Loucy (cell line): ENCODE data around the gene ZBTB11.
"Not testable (repeated sequence)": the region's sequence is repeated elsewhere in the genome, so short reads cannot be mapped to it uniquely, and the experiment has no call there.

ENCODE experiments used
- H2AFZ ChIP-seq: fragments of 200-600 bp; sonication (generic); 2 replicates; pipeline ENCODE4 v1.6.0; 2016; ENCODE audit warnings: antibody characterized with exemption, mild to moderate bottlenecking, low read length, moderate library complexity
- H3F3A ChIP-seq: fragments of 200-600 bp; 2 replicates; pipeline ENCODE4 v1.6.0; 2016; ENCODE audit warnings: antibody characterized with exemption, low read depth, mild to moderate bottlenecking
- H3K27me3 ChIP-seq: fragments of 200-600 bp; sonication (generic); 2 replicates; pipeline ENCODE4 v1.6.1; 2014; ENCODE audit warnings: low read length, mild to moderate bottlenecking; ENCODE audit not compliant: insufficient read depth, poor library complexity, severe bottlenecking
- H3K36me3 ChIP-seq: fragments of 200-600 bp; sonication (generic); 2 replicates; pipeline ENCODE4 v1.6.1; 2016; ENCODE audit warnings: low read length; ENCODE audit not compliant: insufficient read depth
- H3K4me1 ChIP-seq: fragments of 200-600 bp; sonication (generic); 2 replicates; pipeline ENCODE4 v1.5.1; 2014; ENCODE audit warnings: low read length, mild to moderate bottlenecking; ENCODE audit not compliant: insufficient read depth, poor library complexity, severe bottlenecking
- H3K4me2 ChIP-seq: fragments of 200-600 bp; sonication (generic); 2 replicates; pipeline ENCODE4 v1.6.0; 2014; ENCODE audit warnings: antibody characterized with exemption, low read length, low read depth, mild to moderate bottlenecking; ENCODE audit not compliant: poor library complexity, severe bottlenecking
- H3K4me3 ChIP-seq: fragments of 200-600 bp; sonication (generic); 2 replicates; pipeline ENCODE4 v1.5.1; 2014; ENCODE audit warnings: low read length, mild to moderate bottlenecking, mixed read lengths; ENCODE audit not compliant: poor library complexity, severe bottlenecking
- H3K79me2 ChIP-seq: fragments of 200-600 bp; sonication (generic); 2 replicates; pipeline ENCODE4 v1.6.1; 2014; ENCODE audit warnings: low read length; ENCODE audit not compliant: insufficient read depth
- H3K9ac ChIP-seq: fragments of 200-600 bp; sonication (generic); 2 replicates; pipeline ENCODE4 v1.6.0; 2014; ENCODE audit warnings: mild to moderate bottlenecking, low read depth, low read length, moderate library complexity; ENCODE audit not compliant: poor library complexity, severe bottlenecking
- H3K9me2 ChIP-seq: fragments of 200-600 bp; sonication (generic); replicated peaks from 2 replicates; pipeline ENCODE4 v1.6.1; 2016; ENCODE audit warnings: low read depth, low read length, mixed read lengths
- H3K9me3 ChIP-seq: fragments of 200-600 bp; sonication (generic); 2 replicates; pipeline ENCODE4 v1.6.1; 2014; ENCODE audit warnings: mild to moderate bottlenecking, antibody characterized with exemption, low read length, low read depth; ENCODE audit not compliant: insufficient read depth
- H4K20me1 ChIP-seq: fragments of 200-600 bp; sonication (generic); 2 replicates; pipeline ENCODE4 v1.6.0; 2014; ENCODE audit warnings: antibody characterized with exemption, low read length, mild to moderate bottlenecking; ENCODE audit not compliant: insufficient read depth, poor library complexity, severe bottlenecking
- EZH2phosphoT487 ChIP-seq: fragments of 200-600 bp; IDR thresholded peaks from 2 replicates; pipeline ENCODE4 v1.6.1; 2018; ENCODE audit warnings: antibody characterized with exemption, mild to moderate bottlenecking, moderate library complexity, borderline replicate concordance
- TF ChIP-seq, protein P1 (sequence below): fragments of 200-600 bp; sonication (generic); conservative IDR thresholded peaks from 2 replicates; pipeline ENCODE4 v1.5.1; 2014; ENCODE audit warnings: mild to moderate bottlenecking, antibody characterized with exemption, low read length

The ZBTB11 gene

GRCh38 chr3:101642441-101642840 lies 34.5 kb downstream of the ZBTB11 start:
- H3K9ac ChIP-seq, result no peak overlapping the region
- no peaks in the 10 kb centered on the region for H3K79me2 ChIP-seq
- no peak overlapping the region for H3K4me3 ChIP-seq

DNA sequence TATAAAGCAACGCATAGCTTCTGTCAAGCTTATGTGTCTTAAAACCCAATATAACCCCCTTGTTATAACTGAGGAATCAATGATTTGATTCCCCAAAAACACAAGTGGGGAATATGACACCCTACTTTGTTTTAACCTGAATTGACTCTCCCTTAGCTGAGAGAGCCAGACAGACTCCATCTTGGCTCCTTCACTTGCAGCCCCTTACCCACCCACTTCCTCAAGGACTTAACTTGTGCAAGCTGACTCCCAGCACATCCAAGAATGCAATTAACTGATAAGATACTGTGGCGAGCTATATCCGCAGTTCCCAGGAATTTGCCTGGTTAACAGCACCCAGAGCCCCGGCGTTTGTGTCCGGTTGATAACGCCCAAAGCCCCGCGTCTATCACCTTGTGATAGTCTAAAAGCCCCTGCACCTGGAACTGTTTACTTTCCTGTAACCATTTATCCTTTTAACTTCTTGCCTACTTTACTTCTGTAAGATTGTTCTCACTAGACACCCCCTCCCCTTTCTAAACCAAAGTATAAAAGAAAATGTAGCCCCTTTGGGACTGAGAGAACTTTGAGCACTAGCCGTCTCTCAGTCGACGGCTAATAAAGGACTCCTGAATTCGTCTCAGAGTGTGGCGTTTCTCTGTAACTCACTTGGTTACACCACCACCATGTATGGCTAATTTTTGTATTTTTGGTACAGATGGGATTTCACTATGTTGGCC lies 35.4 kb downstream of the ZBTB11 start:
- H3K36me3 ChIP-seq, H3K9me3 ChIP-seq, H3K79me2 ChIP-seq, H3K9me2 ChIP-seq, H3K4me3 ChIP-seq, H3K9ac ChIP-seq, H2AFZ ChIP-seq, H3K27me3 ChIP-seq, H4K20me1 ChIP-seq, H3F3A ChIP-seq, H3K4me2 ChIP-seq: not testable (repeated sequence)
- H3K4me1 ChIP-seq, result peaks cover 17% of the 10 kb centered on the region

More at GRCh38 chr3:101642441-101642840, 34.5 kb downstream of the ZBTB11 start:
- Histone ChIP-seq H3K4me2 (no peak overlapping the region), H3F3A (no peaks in the 10 kb centered on the region), H3K9me2 (no peaks in the 10 kb centered on the region), H3K36me3 (no peaks in the 10 kb centered on the region), H3K27me3 (no peaks in the 10 kb centered on the region), H3K9me3 (no peaks in the 10 kb centered on the region), H4K20me1 (no peaks in the 10 kb centered on the region), H2AFZ (no peak overlapping the region), H3K4me1 (peaks cover 17% of the 10 kb centered on the region)
- no peak for TF ChIP-seq EZH2phosphoT487
- TF ChIP-seq, protein P1, sequence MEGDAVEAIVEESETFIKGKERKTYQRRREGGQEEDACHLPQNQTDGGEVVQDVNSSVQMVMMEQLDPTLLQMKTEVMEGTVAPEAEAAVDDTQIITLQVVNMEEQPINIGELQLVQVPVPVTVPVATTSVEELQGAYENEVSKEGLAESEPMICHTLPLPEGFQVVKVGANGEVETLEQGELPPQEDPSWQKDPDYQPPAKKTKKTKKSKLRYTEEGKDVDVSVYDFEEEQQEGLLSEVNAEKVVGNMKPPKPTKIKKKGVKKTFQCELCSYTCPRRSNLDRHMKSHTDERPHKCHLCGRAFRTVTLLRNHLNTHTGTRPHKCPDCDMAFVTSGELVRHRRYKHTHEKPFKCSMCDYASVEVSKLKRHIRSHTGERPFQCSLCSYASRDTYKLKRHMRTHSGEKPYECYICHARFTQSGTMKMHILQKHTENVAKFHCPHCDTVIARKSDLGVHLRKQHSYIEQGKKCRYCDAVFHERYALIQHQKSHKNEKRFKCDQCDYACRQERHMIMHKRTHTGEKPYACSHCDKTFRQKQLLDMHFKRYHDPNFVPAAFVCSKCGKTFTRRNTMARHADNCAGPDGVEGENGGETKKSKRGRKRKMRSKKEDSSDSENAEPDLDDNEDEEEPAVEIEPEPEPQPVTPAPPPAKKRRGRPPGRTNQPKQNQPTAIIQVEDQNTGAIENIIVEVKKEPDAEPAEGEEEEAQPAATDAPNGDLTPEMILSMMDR, result no peak

GRCh38 chr3:101640256-101640655 lies 36.7 kb downstream of the ZBTB11 start:
- no peak for TF ChIP-seq EZH2phosphoT487
- TF ChIP-seq, protein P1, result no peak
- Histone ChIP-seq H3K79me2 (no peaks in the 10 kb centered on the region), H4K20me1 (no peaks in the 10 kb centered on the region), H3F3A (no peaks in the 10 kb centered on the region), H3K9me3 (no peaks in the 10 kb centered on the region), H3K4me1 (peaks cover 17% of the 10 kb centered on the region), H3K9me2 (no peaks in the 10 kb centered on the region), H2AFZ (no peak overlapping the region), H3K36me3 (no peaks in the 10 kb centered on the region), H3K9ac (no peak overlapping the region), H3K27me3 (no peaks in the 10 kb centered on the region), H3K4me3 (no peak overlapping the region), H3K4me2 (no peak overlapping the region)
